LNCAP (cell line): ENCODE results near the gene ENPP3.

Source experiments
- CTCF ChIP-seq: fragments of 450-650 bp; IDR thresholded peaks from 2 replicates; pipeline ENCODE4 v1.5.1; 2017; ENCODE audit warnings: mild to moderate bottlenecking

The ENPP3 gene

DNA sequence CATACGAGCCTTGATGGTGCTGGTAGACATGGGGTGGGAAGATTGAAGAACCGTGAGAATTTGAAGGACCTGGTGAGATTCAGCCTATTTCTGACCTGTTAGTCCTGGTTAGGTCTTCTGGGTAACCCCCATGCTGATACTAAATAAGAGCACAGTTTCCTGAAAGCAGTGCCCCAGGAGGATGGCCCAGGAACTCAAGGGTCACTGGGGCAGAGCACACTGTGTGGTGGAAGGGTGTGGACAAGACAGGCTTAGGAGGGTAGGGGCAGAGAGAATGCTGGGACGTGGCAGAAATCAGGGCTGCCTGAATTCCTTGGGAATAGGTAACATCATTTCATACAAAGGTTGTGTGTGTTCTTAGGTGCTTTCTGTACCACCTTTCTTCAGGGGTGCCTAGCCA is 138.8 kb downstream of the ENPP3 start:
- TF ChIP-seq CTCF = no peak

DNA sequence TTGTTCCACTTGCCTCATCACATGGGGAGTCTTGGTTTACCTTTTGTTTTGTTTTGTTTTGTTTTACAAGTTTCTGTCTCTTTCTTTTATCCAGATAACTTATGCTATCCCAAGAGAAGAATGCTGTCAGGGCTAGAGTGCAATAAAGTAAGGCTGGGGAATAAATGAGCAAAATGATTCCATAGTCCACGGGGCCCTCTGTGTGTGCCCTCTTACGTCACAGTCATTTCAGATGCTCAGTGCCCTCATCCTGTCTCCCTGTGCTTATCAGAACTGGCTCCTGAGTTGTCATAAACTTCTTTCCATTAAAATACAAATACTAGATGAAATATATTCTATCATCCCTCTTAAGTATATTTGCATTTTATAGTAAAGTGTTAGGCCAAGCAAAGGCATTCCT is 139.9 kb downstream of the ENPP3 start:
- TF ChIP-seq CTCF = no peak

DNA sequence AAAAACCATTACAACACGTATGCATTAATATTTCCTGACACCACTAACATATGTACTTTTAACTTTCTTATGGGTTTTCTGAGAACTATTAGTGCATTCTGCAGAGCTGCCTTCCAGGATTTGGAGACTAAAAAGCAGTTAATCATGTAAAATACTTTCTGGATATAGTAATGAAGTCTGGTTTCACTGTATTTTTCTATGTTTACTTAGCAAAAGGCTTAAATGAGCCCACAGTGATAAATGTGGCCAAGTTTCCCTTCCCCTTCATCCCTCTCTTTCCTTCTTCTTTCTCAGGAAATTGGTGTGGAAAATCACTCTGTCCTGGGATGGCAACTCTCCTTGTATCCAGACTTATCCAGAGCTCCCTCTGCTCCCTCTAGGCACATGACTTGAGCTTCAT is 141.1 kb downstream of the ENPP3 start:
- no peak for TF ChIP-seq CTCF

DNA sequence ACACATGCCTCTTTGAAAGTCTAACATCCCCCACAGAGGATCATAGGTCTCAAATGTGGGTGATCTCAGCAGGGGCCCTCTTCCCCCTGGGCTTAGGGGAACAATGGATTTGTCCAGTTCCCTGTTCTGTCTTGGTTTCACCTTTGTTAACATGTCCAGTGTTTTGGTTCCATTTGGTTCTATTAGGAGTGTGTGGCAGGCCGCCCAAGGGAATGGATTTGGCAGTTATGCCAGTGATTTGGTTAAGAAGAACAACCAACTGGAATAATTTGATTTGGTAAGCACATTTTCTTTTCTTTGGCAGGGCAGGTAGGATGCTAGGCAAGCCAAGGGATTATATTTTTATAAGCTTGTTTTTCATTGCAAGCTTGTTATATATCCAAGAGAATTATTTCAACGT is 142.2 kb downstream of the ENPP3 start:
- no peak for TF ChIP-seq CTCF

- no peak for TF ChIP-seq CTCF
These were observed 143.5 kb downstream of the ENPP3 start for GRCh38 chr6:131780600-131780999.

DNA sequence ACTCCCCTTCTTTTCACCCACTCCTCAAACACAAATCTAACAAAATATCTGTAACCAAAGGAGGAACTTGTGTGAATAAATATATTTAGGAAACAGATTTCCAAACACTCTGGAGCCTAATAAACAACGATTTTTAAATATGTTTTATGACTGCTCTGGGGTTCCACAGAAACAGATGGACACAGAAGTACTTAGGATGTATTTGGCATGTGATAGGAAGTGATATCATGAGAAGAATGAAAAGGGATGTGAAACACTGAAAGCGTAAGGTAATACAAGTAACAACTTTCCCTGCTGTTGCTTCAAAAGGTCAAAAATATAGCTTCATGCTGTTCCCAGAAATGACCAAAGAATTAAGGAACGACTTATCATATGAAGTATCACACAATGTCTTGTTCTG is 144.6 kb downstream of the ENPP3 start:
- TF ChIP-seq CTCF = no peak

DNA sequence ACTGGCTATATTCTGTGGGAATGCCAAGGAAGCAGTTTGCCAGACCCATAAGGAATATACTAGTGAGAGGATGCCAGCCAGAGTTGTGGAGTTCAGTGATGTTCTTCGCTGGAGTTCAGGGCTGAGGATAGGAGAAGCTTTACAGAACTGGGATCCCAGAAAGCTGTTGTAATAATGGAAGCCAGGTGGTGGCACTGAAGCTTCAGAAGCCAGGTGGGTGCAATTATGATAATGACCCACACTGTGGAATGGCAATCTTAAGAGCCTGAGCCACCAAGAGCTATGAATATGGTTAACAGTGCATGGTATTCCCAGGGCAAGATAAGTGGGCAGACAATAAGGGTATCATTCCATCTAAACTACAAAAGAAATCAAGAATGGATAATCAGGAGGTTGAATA is 145.7 kb downstream of the ENPP3 start:
- TF ChIP-seq CTCF = no peak

- no peak for TF ChIP-seq CTCF
These were observed 147.5 kb downstream of the ENPP3 start for GRCh38 chr6:131784561-131784960.
